PC-3 (cell line): ENCODE results near the gene SAMD9L. TPM values are rescaled to one million over a fixed set of nuclear protein-coding genes. Genes with fewer than 3 reads are reported as not detected.

Experiments
- ATAC-seq: fragments of 200-7000 bp; cut with Tn5 transposase; 2 replicates; pipeline ENCODE4 v1.9.1; 2020; ENCODE audit warnings: mild to moderate bottlenecking, moderate library complexity
- BruUV-seq: library from RNA; stranded (reverse); fragments of 400-500 nt; replicated peaks from 2 replicates; lab custom pipeline; 2021; lab: Mats Ljungman, UMichigan
- CTCF ChIA-PET: fragments of 300-600 bp; sonication (Branson Sonifier 250); formaldehyde crosslinking; loops from one replicate; lab custom pipeline; 2022; ENCODE audit warnings: antibody characterized with exemption; lab: Charles Lee
- POLR2A ChIA-PET: fragments of 300-600 bp; sonication (Branson Sonifier 250); formaldehyde crosslinking; loops from one replicate; lab custom pipeline; 2022; ENCODE audit warnings: antibody characterized with exemption; ENCODE audit not compliant: unreplicated experiment; lab: Charles Lee
- DNase-seq: peaks from one replicate; pipeline ENCODE4 v3.0.0-alpha.2; 2015
- H2AFZ ChIP-seq: fragments of 300-600 bp; sonication (generic); 2 replicates; pipeline ENCODE4 v1.6.0; 2016; ENCODE audit warnings: antibody characterized with exemption, low read length
- H3F3A ChIP-seq: fragments of 300-600 bp; sonication (generic); one replicate; pipeline ENCODE4 v1.6.0; 2017; ENCODE audit warnings: antibody characterized with exemption, low read length, control low read depth, mild to moderate bottlenecking; ENCODE audit not compliant: unreplicated experiment
- H3K27ac ChIP-seq: fragments of 300-600 bp; sonication (generic); 2 replicates; pipeline ENCODE4 v1.5.1; 2016; ENCODE audit warnings: mild to moderate bottlenecking, low read length
- H3K27me3 ChIP-seq: fragments of 300-600 bp; sonication (generic); 2 replicates; pipeline ENCODE4 v1.6.1; 2016; ENCODE audit warnings: low read length, mixed read lengths
- H3K36me3 ChIP-seq: fragments of 300-600 bp; sonication (generic); 2 replicates; pipeline ENCODE4 v1.6.1; 2016; ENCODE audit warnings: low read depth, mixed run types, low read length, mixed read lengths
- H3K4me1 ChIP-seq: fragments of 300-600 bp; sonication (generic); 2 replicates; pipeline ENCODE4 v1.5.1; 2016; ENCODE audit warnings: low read length; ENCODE audit not compliant: insufficient read depth
- H3K4me2 ChIP-seq: fragments of 300-600 bp; sonication (generic); 2 replicates; pipeline ENCODE4 v1.6.0; 2016; ENCODE audit warnings: low read length
- H3K4me3 ChIP-seq: fragments of 300-600 bp; sonication (generic); 2 replicates; pipeline ENCODE4 v1.5.1; 2016; ENCODE audit warnings: mild to moderate bottlenecking, low read length, mixed read lengths
- H3K79me2 ChIP-seq: fragments of 300-600 bp; sonication (generic); 2 replicates; pipeline ENCODE4 v1.6.1; 2017; ENCODE audit warnings: low read length, mixed read lengths
- H3K9ac ChIP-seq: fragments of 300-600 bp; sonication (generic); 2 replicates; pipeline ENCODE4 v1.6.0; 2016; ENCODE audit warnings: mild to moderate bottlenecking, low read length
- H3K9me2 ChIP-seq: fragments of 300-600 bp; sonication (generic); replicated peaks from 2 replicates; pipeline ENCODE4 v1.6.1; 2016; ENCODE audit warnings: mixed run types, low read length, mixed read lengths
- H3K9me3 ChIP-seq: fragments of 300-600 bp; sonication (generic); 2 replicates; pipeline ENCODE4 v1.6.1; 2016; ENCODE audit warnings: low read length, mixed read lengths
- H4K20me1 ChIP-seq: fragments of 300-600 bp; sonication (generic); 2 replicates; pipeline ENCODE4 v1.6.1; 2016; ENCODE audit warnings: low read length, mixed read lengths
- CTCF ChIP-seq: fragments of 300-600 bp; sonication (generic); conservative IDR thresholded peaks from 2 replicates; pipeline ENCODE4 v1.5.1; 2017; ENCODE audit warnings: antibody characterized with exemption, low read depth, mild to moderate bottlenecking, low read length
- EZH2 ChIP-seq: fragments of 300-600 bp; sonication (generic); IDR thresholded peaks from one replicate; pipeline ENCODE4 v1.6.1; 2017; ENCODE audit warnings: antibody characterized with exemption, mild to moderate bottlenecking, low read length; ENCODE audit not compliant: unreplicated experiment
- EZH2phosphoT487 ChIP-seq: fragments of 300-600 bp; sonication (generic); IDR thresholded peaks from 2 replicates; pipeline ENCODE4 v1.6.1; 2018; ENCODE audit warnings: mild to moderate bottlenecking, antibody characterized with exemption, low read length, borderline replicate concordance
- intact Hi-C: fragments of 100-400 bp; cut with micrococcal nuclease; formaldehyde crosslinking; loops from 2 replicates; pipeline ENCODE4 v1.9.0; 2023
- total RNA-seq: library from RNA; depleted of rRNA; stranded (reverse); fragments of >200 nt; gene quantifications from 2 replicates; pipeline ENCODE4 v1.2.3, GENCODE V29; 2014

Gene SAMD9L
- total RNA-seq, 1 experiment from 2014 or later, result 2.8 TPM

GRCh38 chr7:93175219-93175618 is 27.0 kb upstream of the SAMD9L start:
- TF ChIP-seq EZH2, result no peak
- TF ChIP-seq CTCF, result 0 out of 2 replicates have a peak, but pooled peaks have one; percentile 13
- no peak for TF ChIP-seq EZH2phosphoT487
- Histone ChIP-seq H3K4me2 (no peak overlapping the region), H3K79me2 (no peaks in the 10 kb centered on the region), H2AFZ (no peak overlapping the region), H3K27ac (no peak overlapping the region), H3K4me3 (no peak overlapping the region), H4K20me1 (no peaks in the 10 kb centered on the region), H3K27me3 (no peaks in the 10 kb centered on the region), H3K36me3 (no peaks in the 10 kb centered on the region), H3F3A (no peaks in the 10 kb centered on the region), H3K9me3 (peaks cover 9% of the 10 kb centered on the region), H3K9me2 (no peaks in the 10 kb centered on the region), H3K9ac (no peak overlapping the region), H3K4me1 (no peaks in the 10 kb centered on the region)
- ChIA-PET CTCF (interaction anchor here (0.6 kb wide), 1 partner anchor 565 kb away, joined by 3 read pairs; no protein-coding TSS in a partner anchor), POLR2A (no interaction called here)
- no TSS peak for BruUV-seq
- intact Hi-C loops, result no loop called here
- DNase-seq (no peak), ATAC-seq (no peak)

DNA sequence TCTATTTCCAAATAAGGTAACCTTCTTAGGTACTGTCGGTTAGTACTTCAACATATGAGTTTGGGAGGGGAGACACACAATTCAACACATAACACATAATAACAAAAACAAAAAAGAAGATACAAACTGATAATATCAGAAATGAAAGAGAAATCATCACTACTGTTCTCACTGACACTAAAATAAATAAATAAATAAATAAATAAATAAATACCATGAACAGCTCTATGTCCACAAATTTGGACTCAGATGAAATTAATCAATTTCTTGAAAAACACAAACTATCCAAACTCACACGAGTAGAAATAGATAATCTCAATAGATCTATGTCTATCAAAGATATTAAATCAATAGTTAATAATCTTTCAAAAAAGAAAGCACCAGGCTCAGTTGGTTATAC is 24.5 kb upstream of the SAMD9L start:
- ATAC-seq (no peak), DNase-seq (no peak)
- intact Hi-C loops, result no loop called here
- no peak overlapping the region for H3K4me2 ChIP-seq
- no peaks in the 10 kb centered on the region for H3K79me2 ChIP-seq
- TF ChIP-seq EZH2 (no peak), EZH2phosphoT487 (no peak), CTCF (no peak)
- ChIA-PET POLR2A (no interaction called here), CTCF (no interaction called here)
- no peak overlapping the region for H3K9ac ChIP-seq
- no TSS peak for BruUV-seq
- no peaks in the 10 kb centered on the region for H3K4me1 ChIP-seq
- peaks cover 9% of the 10 kb centered on the region for H3K9me3 ChIP-seq
- H3K27ac ChIP-seq, result no peak overlapping the region
- no peak overlapping the region for H3K4me3 ChIP-seq
- H3K36me3 ChIP-seq, result no peaks in the 10 kb centered on the region
- no peaks in the 10 kb centered on the region for H4K20me1 ChIP-seq
- no peaks in the 10 kb centered on the region for H3K9me2 ChIP-seq
- no peak overlapping the region for H2AFZ ChIP-seq
- H3F3A ChIP-seq, result no peaks in the 10 kb centered on the region
- no peaks in the 10 kb centered on the region for H3K27me3 ChIP-seq

- TF ChIP-seq EZH2phosphoT487 (no peak), CTCF (no peak), EZH2 (no peak)
- no peaks in the 10 kb centered on the region for H3K4me1 ChIP-seq
- H3K4me3 ChIP-seq, result no peak overlapping the region
- H3K9me3 ChIP-seq, result peaks cover 9% of the 10 kb centered on the region
- BruUV-seq, result no TSS peak
- H3K36me3 ChIP-seq, result no peaks in the 10 kb centered on the region
- H3K4me2 ChIP-seq, result no peak overlapping the region
- no peaks in the 10 kb centered on the region for H4K20me1 ChIP-seq
- H3K27me3 ChIP-seq, result no peaks in the 10 kb centered on the region
- no peaks in the 10 kb centered on the region for H3K79me2 ChIP-seq
- no peaks in the 10 kb centered on the region for H3K9me2 ChIP-seq
- ATAC-seq (no peak), DNase-seq (no peak)
- H3F3A ChIP-seq, result no peaks in the 10 kb centered on the region
- H2AFZ ChIP-seq, result no peak overlapping the region
- intact Hi-C loops, result no loop called here
- no peak overlapping the region for H3K9ac ChIP-seq
- ChIA-PET CTCF (no interaction called here), POLR2A (no interaction called here)
- H3K27ac ChIP-seq, result no peak overlapping the region
Measured at GRCh38 chr7:93171606-93172226, 23.5 kb upstream of the SAMD9L start.
